IPS-NIHi11 (cell line): ENCODE results near the gene C16orf89.
"Not testable (repeated sequence)": the region's sequence is repeated elsewhere in the genome, so short reads cannot be mapped to it uniquely, and the experiment has no call there.

ENCODE experiments used
- DNase-seq: peaks from one replicate; pipeline ENCODE4 v3.0.0; 2012; ENCODE audit warnings: mixed read lengths, low spot score

The C16orf89 gene

GRCh38 chr16:5084802-5085201 lies 19.0 kb upstream of the C16orf89 start:
- DNase-seq = peak; percentile 56

- DNase-seq = not testable (repeated sequence)
Measured at GRCh38 chr16:5084099-5084731, 18.5 kb upstream of the C16orf89 start.

- not testable (repeated sequence) for DNase-seq
Measured at GRCh38 chr16:5083646-5084045, 17.9 kb upstream of the C16orf89 start.

- DNase-seq = not testable (repeated sequence)
Measured at GRCh38 chr16:5080996-5081395, 15.2 kb upstream of the C16orf89 start.

GRCh38 chr16:5080461-5080860 lies 14.7 kb upstream of the C16orf89 start:
- DNase-seq = not testable (repeated sequence)

- DNase-seq = no peak
Measured at GRCh38 chr16:5078626-5079025, 12.9 kb upstream of the C16orf89 start.

- DNase-seq = no peak
Measured at GRCh38 chr16:5077304-5077703, 11.5 kb upstream of the C16orf89 start.

- DNase-seq = no peak
Measured at GRCh38 chr16:5075637-5076036, 9.9 kb upstream of the C16orf89 start.

GRCh38 chr16:5073771-5074170 lies 8.0 kb upstream of the C16orf89 start:
- DNase-seq = not testable (repeated sequence)

GRCh38 chr16:5073279-5073629 lies 7.5 kb upstream of the C16orf89 start:
- DNase-seq = no peak

- no peak for DNase-seq
Measured at GRCh38 chr16:5072334-5073278, 6.8 kb upstream of the C16orf89 start.

- DNase-seq = peak; percentile 97
Measured at GRCh38 chr16:5071681-5072333, 6.1 kb upstream of the C16orf89 start, which contains the start of gene ALG1. Gene ALG1, plus strand, starts transcription at chr16:5071843. Its CDS starts 7 bp downstream, at chr16:5071850.

GRCh38 chr16:5071341-5071680 lies 5.6 kb upstream of the C16orf89 start:
- DNase-seq = no peak

- no peak for DNase-seq
Measured at GRCh38 chr16:5070431-5071186, 4.9 kb upstream of the C16orf89 start.

- DNase-seq = no peak
Measured at GRCh38 chr16:5069854-5070253, 4.1 kb upstream of the C16orf89 start.

- no peak for DNase-seq
Measured at GRCh38 chr16:5069048-5069447, 3.3 kb upstream of the C16orf89 start.

GRCh38 chr16:5066511-5066910 lies 755 bp upstream of the C16orf89 start:
- no peak for DNase-seq

GRCh38 chr16:5065326-5065725 lies 430 bp downstream of the C16orf89 start:
- no peak for DNase-seq

GRCh38 chr16:5064915-5065314 lies 841 bp downstream of the C16orf89 start:
- no peak for DNase-seq

- DNase-seq = no peak
Measured at GRCh38 chr16:5062790-5063765, 2.7 kb downstream of the C16orf89 start.

GRCh38 chr16:5062051-5062450 lies 3.7 kb downstream of the C16orf89 start:
- no peak for DNase-seq
